Measurements from ENCODE around the gene LCNL1.

LCNL1 gene

GRCh38 chr9:136952876-136953770, 29.7 kb upstream of the LCNL1 start:
- Histone ChIP-seq H3K79me1 (ENCODE audit: low read length) (peaks cover 8% of the 10 kb centered on the region), H2BK120ac (ENCODE audit: insufficient read depth, low read length, poor library complexity) (no peak overlapping the region), H3K4ac (ENCODE audit: low read depth, low read length) (no peak overlapping the region), H3K36me3 (ENCODE audit: control insufficient read depth in 1 of 2, insufficient read depth in 2 of 2, low read length in 2 of 2) (no peaks in the 10 kb centered on the region), H2BK12ac (ENCODE audit: low read length) (no peak overlapping the region), H3K79me2 (ENCODE audit: control insufficient read depth, insufficient read depth, low read length, poor library complexity) (peaks cover 3% of the 10 kb centered on the region), H3K9me3 (ENCODE audit: insufficient read depth, low read depth, low read length) (peaks cover 7% of the 10 kb centered on the region), H3K27ac (ENCODE audit: low read depth, low read length) (no peak overlapping the region), H3K18ac (ENCODE audit: low read length) (no peak overlapping the region), H3K4me1 (ENCODE audit: control insufficient read depth in 1 of 2, insufficient read depth in 2 of 2, low read length in 2 of 2) (peaks cover 8 to 12% of the 10 kb centered on the region in 2 experiments), H3K4me2 (ENCODE audit: low read length) (no peak overlapping the region), H3K23ac (ENCODE audit: low read length) (no peak overlapping the region), H3K4me3 (ENCODE audit: low read depth, low read length) (no peak overlapping the region), H4K12ac (ENCODE audit: low read depth, low read length) (no peak overlapping the region), H3K14ac (ENCODE audit: low read length) (no peak overlapping the region), H4K8ac (ENCODE audit: low read depth, low read length) (no peak overlapping the region), H3K27me3 (ENCODE audit: insufficient read depth, low read length) (no peaks in the 10 kb centered on the region), H2BK5ac (ENCODE audit: low read depth, low read length, poor library complexity) (no peak overlapping the region), H4K91ac (ENCODE audit: low read depth, low read length) (no peak overlapping the region), H2AFZ (ENCODE audit: insufficient read depth, low read length, poor library complexity) (no peak overlapping the region), H2AK5ac (ENCODE audit: low read length) (no peak overlapping the region), H3K9ac (ENCODE audit: low read length) (no peak overlapping the region)
- no peak for DNase-seq
- no CpG with 5 or more reads among the region's 44 CpGs for WGBS (ENCODE audit: extremely low coverage, insufficient coverage, insufficient read length)

GRCh38 chr9:136953771-136954269, 29.0 kb upstream of the LCNL1 start:
- H3K18ac ChIP-seq (ENCODE audit: low read length): no peak overlapping the region
- no peak overlapping the region for H4K91ac ChIP-seq (ENCODE audit: low read depth, low read length)
- no peak overlapping the region for H4K8ac ChIP-seq (ENCODE audit: low read depth, low read length)
- H3K4me1 ChIP-seq (ENCODE audit: control insufficient read depth in 1 of 2, insufficient read depth in 2 of 2, low read length in 2 of 2): peaks cover 8 to 12% of the 10 kb centered on the region in 2 experiments
- H3K14ac ChIP-seq (ENCODE audit: low read length): no peak overlapping the region
- DNase-seq: no peak
- H3K36me3 ChIP-seq (ENCODE audit: control insufficient read depth in 1 of 2, insufficient read depth in 2 of 2, low read length in 2 of 2): no peaks in the 10 kb centered on the region
- no peak overlapping the region for H2BK5ac ChIP-seq (ENCODE audit: low read depth, low read length, poor library complexity)
- peaks cover 10% of the 10 kb centered on the region for H3K9me3 ChIP-seq (ENCODE audit: insufficient read depth, low read depth, low read length)
- no peak overlapping the region for H2AK5ac ChIP-seq (ENCODE audit: low read length)
- no peak overlapping the region for H2AFZ ChIP-seq (ENCODE audit: insufficient read depth, low read length, poor library complexity)
- no peak overlapping the region for H4K12ac ChIP-seq (ENCODE audit: low read depth, low read length)
- H3K4ac ChIP-seq (ENCODE audit: low read depth, low read length): no peak overlapping the region
- WGBS (ENCODE audit: extremely low coverage, insufficient coverage, insufficient read length): no CpG with 5 or more reads among the region's 19 CpGs
- H3K27ac ChIP-seq (ENCODE audit: low read depth, low read length): no peak overlapping the region
- H2BK12ac ChIP-seq (ENCODE audit: low read length): no peak overlapping the region
- no peak overlapping the region for H3K23ac ChIP-seq (ENCODE audit: low read length)
- H3K9ac ChIP-seq (ENCODE audit: low read length): no peak overlapping the region
- H2BK120ac ChIP-seq (ENCODE audit: insufficient read depth, low read length, poor library complexity): no peak overlapping the region
- H3K4me3 ChIP-seq (ENCODE audit: low read depth, low read length): no peak overlapping the region
- H3K79me2 ChIP-seq (ENCODE audit: control insufficient read depth, insufficient read depth, low read length, poor library complexity): peaks cover 3% of the 10 kb centered on the region
- no peaks in the 10 kb centered on the region for H3K27me3 ChIP-seq (ENCODE audit: insufficient read depth, low read length)
- no peak overlapping the region for H3K4me2 ChIP-seq (ENCODE audit: low read length)
- peaks cover 8% of the 10 kb centered on the region for H3K79me1 ChIP-seq (ENCODE audit: low read length)

DNA sequence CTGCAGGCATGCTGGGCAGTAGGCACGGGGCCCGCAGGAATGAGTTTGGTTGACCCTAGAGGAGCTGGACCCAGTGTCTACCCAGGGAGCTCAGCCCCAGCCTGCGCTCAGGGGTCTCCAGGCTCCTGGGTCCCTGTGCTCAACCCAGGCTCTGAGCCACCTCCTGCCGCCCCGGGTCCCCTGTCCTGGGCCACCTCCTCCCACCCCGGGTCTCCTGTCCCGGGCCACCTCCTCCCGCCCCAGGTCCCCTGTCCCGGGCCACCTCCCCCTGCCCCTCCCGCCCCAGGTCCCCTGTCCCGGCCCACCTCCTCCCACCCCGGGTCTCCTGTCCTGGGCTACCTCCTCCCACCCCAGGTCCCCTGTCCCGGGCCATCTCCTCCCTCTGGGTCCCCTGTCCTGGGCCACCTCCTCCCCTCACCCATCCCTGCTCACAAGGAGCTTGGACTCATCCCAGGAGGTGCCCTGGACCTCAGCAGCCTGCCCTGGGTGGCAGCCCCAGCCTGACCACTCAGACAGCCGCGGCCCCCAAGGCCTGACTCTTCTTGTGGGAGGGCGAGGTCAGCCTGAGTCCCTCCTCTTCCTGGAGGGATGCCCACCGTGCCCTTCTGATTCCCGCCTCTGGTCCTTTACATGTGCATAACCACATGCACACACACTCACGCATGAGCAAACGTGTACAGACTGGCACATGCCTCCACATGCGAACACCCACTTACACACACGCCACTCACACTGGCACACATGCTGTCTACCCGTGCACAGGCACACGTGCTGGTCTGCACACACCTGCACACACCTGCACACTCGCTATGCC, 28.3 kb upstream of the LCNL1 start:
- no peak overlapping the region for H2BK5ac ChIP-seq (ENCODE audit: low read depth, low read length, poor library complexity)
- no peak overlapping the region for H2AK5ac ChIP-seq (ENCODE audit: low read length)
- no peak overlapping the region for H2BK120ac ChIP-seq (ENCODE audit: insufficient read depth, low read length, poor library complexity)
- peaks cover 10% of the 10 kb centered on the region for H3K79me1 ChIP-seq (ENCODE audit: low read length)
- H3K9ac ChIP-seq (ENCODE audit: low read length): no peak overlapping the region
- H2BK12ac ChIP-seq (ENCODE audit: low read length): no peak overlapping the region
- H3K4ac ChIP-seq (ENCODE audit: low read depth, low read length): no peak overlapping the region
- DNase-seq: no peak
- H3K27ac ChIP-seq (ENCODE audit: low read depth, low read length): no peak overlapping the region
- H3K14ac ChIP-seq (ENCODE audit: low read length): no peak overlapping the region
- no peak overlapping the region for H3K4me2 ChIP-seq (ENCODE audit: low read length)
- H4K12ac ChIP-seq (ENCODE audit: low read depth, low read length): no peak overlapping the region
- peaks cover 10% of the 10 kb centered on the region for H3K9me3 ChIP-seq (ENCODE audit: insufficient read depth, low read depth, low read length)
- H3K36me3 ChIP-seq (ENCODE audit: control insufficient read depth in 1 of 2, insufficient read depth in 2 of 2, low read length in 2 of 2): no peaks in the 10 kb centered on the region
- H3K23ac ChIP-seq (ENCODE audit: low read length): no peak overlapping the region
- no peak overlapping the region for H3K18ac ChIP-seq (ENCODE audit: low read length)
- H3K79me2 ChIP-seq (ENCODE audit: control insufficient read depth, insufficient read depth, low read length, poor library complexity): peaks cover 3% of the 10 kb centered on the region
- H2AFZ ChIP-seq (ENCODE audit: insufficient read depth, low read length, poor library complexity): no peak overlapping the region
- H3K27me3 ChIP-seq (ENCODE audit: insufficient read depth, low read length): no peaks in the 10 kb centered on the region
- peaks cover 6 to 9% of the 10 kb centered on the region in 2 experiments for H3K4me1 ChIP-seq (ENCODE audit: control insufficient read depth in 1 of 2, insufficient read depth in 2 of 2, low read length in 2 of 2)
- no peak overlapping the region for H4K91ac ChIP-seq (ENCODE audit: low read depth, low read length)
- no CpG with 5 or more reads among the region's 25 CpGs for WGBS (ENCODE audit: extremely low coverage, insufficient coverage, insufficient read length)
- no peak overlapping the region for H4K8ac ChIP-seq (ENCODE audit: low read depth, low read length)
- peak overlapping the region; percentile 59 for H3K4me3 ChIP-seq (ENCODE audit: low read depth, low read length)

GRCh38 chr9:136955202-136955942, 27.4 kb upstream of the LCNL1 start:
- no CpG with 5 or more reads among the region's 14 CpGs for WGBS (ENCODE audit: extremely low coverage, insufficient coverage, insufficient read length)
- H3K4ac ChIP-seq (ENCODE audit: low read depth, low read length): no peak overlapping the region
- no peak overlapping the region for H2BK120ac ChIP-seq (ENCODE audit: insufficient read depth, low read length, poor library complexity)
- no peak overlapping the region for H3K18ac ChIP-seq (ENCODE audit: low read length)
- H4K12ac ChIP-seq (ENCODE audit: low read depth, low read length): no peak overlapping the region
- H2AK5ac ChIP-seq (ENCODE audit: low read length): no peak overlapping the region
- H3K9ac ChIP-seq (ENCODE audit: low read length): no peak overlapping the region
- H3K9me3 ChIP-seq (ENCODE audit: insufficient read depth, low read depth, low read length): peaks cover 10% of the 10 kb centered on the region
- H3K4me1 ChIP-seq (ENCODE audit: control insufficient read depth in 1 of 2, insufficient read depth in 2 of 2, low read length in 2 of 2): peaks cover 3% of the 10 kb centered on the region in 2 experiments
- H3K36me3 ChIP-seq (ENCODE audit: control insufficient read depth in 1 of 2, insufficient read depth in 2 of 2, low read length in 2 of 2): no peaks in the 10 kb centered on the region
- no peak overlapping the region for H2BK5ac ChIP-seq (ENCODE audit: low read depth, low read length, poor library complexity)
- no peak overlapping the region for H2BK12ac ChIP-seq (ENCODE audit: low read length)
- H2AFZ ChIP-seq (ENCODE audit: insufficient read depth, low read length, poor library complexity): no peak overlapping the region
- H3K23ac ChIP-seq (ENCODE audit: low read length): no peak overlapping the region
- DNase-seq: no peak
- no peak overlapping the region for H3K27ac ChIP-seq (ENCODE audit: low read depth, low read length)
- no peak overlapping the region for H3K4me3 ChIP-seq (ENCODE audit: low read depth, low read length)
- no peak overlapping the region for H4K91ac ChIP-seq (ENCODE audit: low read depth, low read length)
- no peak overlapping the region for H3K14ac ChIP-seq (ENCODE audit: low read length)
- H3K4me2 ChIP-seq (ENCODE audit: low read length): no peak overlapping the region
- peaks cover 4% of the 10 kb centered on the region for H3K79me1 ChIP-seq (ENCODE audit: low read length)
- no peaks in the 10 kb centered on the region for H3K27me3 ChIP-seq (ENCODE audit: insufficient read depth, low read length)
- H4K8ac ChIP-seq (ENCODE audit: low read depth, low read length): no peak overlapping the region
- no peaks in the 10 kb centered on the region for H3K79me2 ChIP-seq (ENCODE audit: control insufficient read depth, insufficient read depth, low read length, poor library complexity)

All from trophoblast cell (in vitro differentiated cells and primary cell).